K562 (cell line): ENCODE data around the gene USP49. TPM values are rescaled to one million over a fixed set of nuclear protein-coding genes. Genes with fewer than 3 reads are reported as not detected.
A peak's percentile ranks its signal among the peaks of the same experiment; 100 is the strongest.

Experiments
- CEBPB ChIP-seq: fragments of 450-650 bp; IDR thresholded peaks from 2 replicates; pipeline ENCODE4 v1.6.1; 2016; ENCODE audit warnings: missing genetic modification characterization, missing compliant biosample characterization
- E4F1 ChIP-seq: fragments of 250-450 bp; sonication (Bioruptor Pico); IDR thresholded peaks from 2 replicates; pipeline ENCODE4 v1.5.0; 2021; ENCODE audit warnings: mild to moderate bottlenecking, borderline replicate concordance
- KAT7 ChIP-seq: sonication (generic); formaldehyde crosslinking; IDR thresholded peaks from 2 replicates; pipeline ENCODE4 v1.8.0; 2022; ENCODE audit warnings: missing genetic modification reagents, mild to moderate bottlenecking, borderline replicate concordance
- LCOR ChIP-seq: sonication (generic); formaldehyde crosslinking; IDR thresholded peaks from 2 replicates; pipeline ENCODE4 v1.8.0; 2022; ENCODE audit warnings: mild to moderate bottlenecking, missing genetic modification reagents
- MAZ ChIP-seq, 2 experiments: fragments of 450-650 bp in 1 of 2; sonication (generic) in 1 of 2; formaldehyde crosslinking; IDR thresholded peaks in 1 of 2; conservative IDR thresholded peaks in 1 of 2; 2 replicates each; pipeline versions ENCODE4 v1.4.0 to v1.5.0; 2020; ENCODE audit warnings: mild to moderate bottlenecking in 1 of 2, missing genetic modification reagents in 1 of 2
- SIRT6 ChIP-seq: IDR thresholded peaks from one replicate; pipeline ENCODE4 v1.6.1; 2012; ENCODE audit warnings: low read depth, mild to moderate bottlenecking, control low read depth, inconsistent platforms, low read length, moderate library complexity
- SMAD1 ChIP-seq: fragments of 150-350 bp; IDR thresholded peaks from 2 replicates; pipeline ENCODE4 v1.6.1; 2014; ENCODE audit warnings: low read length, low read depth; ENCODE audit not compliant: partially characterized antibody
- SOX6 ChIP-seq: fragments of 450-650 bp; IDR thresholded peaks from 2 replicates; pipeline ENCODE4 v1.6.1; 2014; ENCODE audit warnings: mild to moderate bottlenecking
- ZNF134 ChIP-seq: fragments of 250-450 bp; sonication (Bioruptor Pico); conservative IDR thresholded peaks from 2 replicates; pipeline ENCODE4 v1.4.0; 2020
- ZNF592 ChIP-seq: fragments of 450-650 bp; IDR thresholded peaks from 2 replicates; pipeline ENCODE4 v1.6.1; 2017; ENCODE audit warnings: antibody characterized with exemption, mild to moderate bottlenecking
- polyA plus RNA-seq, 8 experiments: library from polyadenylated mRNA; depleted of rRNA in 4 of 8; stranded (reverse) in 5 of 8; unstranded in 3 of 8; fragments of >200 nt; fragmentation: Nextera tagmentation in 2 of 8; fragmentation: Illumina TruSeq in 1 of 8; extraction: Ambion mirVana in 2 of 8; extraction: Trizol in 1 of 8; gene quantifications; 2 replicates each; pipeline versions ENCODE4 v1.2.1 to v1.2.3, GENCODE V29; 2011 to 2014; ENCODE audit warnings: inconsistent platforms in 1 of 8, missing spikeins in 1 of 8
- total RNA-seq, 7 experiments: library from RNA; depleted of rRNA in 6 of 7; stranded (reverse); fragments of >200 nt in 6 of 7; fragmentation: Illumina TruSeq in 2 of 7; extraction: Trizol in 2 of 7; gene quantifications; 2 replicates each; pipeline versions ENCODE4 v1.2.1 to v1.2.3, GENCODE V29; 2011 to 2021; ENCODE audit warnings: low replicate concordance in 1 of 7
- TF ChIP-seq, protein P1 (sequence below): sonication (generic); formaldehyde crosslinking; IDR thresholded peaks from 2 replicates; pipeline ENCODE4 v1.8.0; 2022; ENCODE audit warnings: mild to moderate bottlenecking, missing genetic modification reagents
- TF ChIP-seq, protein P2 (sequence below): fragments of 450-650 bp; formaldehyde crosslinking; IDR thresholded peaks from 2 replicates; pipeline ENCODE4 v1.4.0; 2022; ENCODE audit warnings: missing genetic modification characterization

The USP49 gene
- total and polyA plus RNA-seq, 9 of the 15 experiments (the other 6 are each of a cell fraction or from before 2014, with no cell fraction given): 1.0 to 9.9 (median 6.5) TPM

GRCh38 chr6:41934278-41935192 is 39.4 kb upstream of the USP49 start (continued):
- TF ChIP-seq, protein P1, sequence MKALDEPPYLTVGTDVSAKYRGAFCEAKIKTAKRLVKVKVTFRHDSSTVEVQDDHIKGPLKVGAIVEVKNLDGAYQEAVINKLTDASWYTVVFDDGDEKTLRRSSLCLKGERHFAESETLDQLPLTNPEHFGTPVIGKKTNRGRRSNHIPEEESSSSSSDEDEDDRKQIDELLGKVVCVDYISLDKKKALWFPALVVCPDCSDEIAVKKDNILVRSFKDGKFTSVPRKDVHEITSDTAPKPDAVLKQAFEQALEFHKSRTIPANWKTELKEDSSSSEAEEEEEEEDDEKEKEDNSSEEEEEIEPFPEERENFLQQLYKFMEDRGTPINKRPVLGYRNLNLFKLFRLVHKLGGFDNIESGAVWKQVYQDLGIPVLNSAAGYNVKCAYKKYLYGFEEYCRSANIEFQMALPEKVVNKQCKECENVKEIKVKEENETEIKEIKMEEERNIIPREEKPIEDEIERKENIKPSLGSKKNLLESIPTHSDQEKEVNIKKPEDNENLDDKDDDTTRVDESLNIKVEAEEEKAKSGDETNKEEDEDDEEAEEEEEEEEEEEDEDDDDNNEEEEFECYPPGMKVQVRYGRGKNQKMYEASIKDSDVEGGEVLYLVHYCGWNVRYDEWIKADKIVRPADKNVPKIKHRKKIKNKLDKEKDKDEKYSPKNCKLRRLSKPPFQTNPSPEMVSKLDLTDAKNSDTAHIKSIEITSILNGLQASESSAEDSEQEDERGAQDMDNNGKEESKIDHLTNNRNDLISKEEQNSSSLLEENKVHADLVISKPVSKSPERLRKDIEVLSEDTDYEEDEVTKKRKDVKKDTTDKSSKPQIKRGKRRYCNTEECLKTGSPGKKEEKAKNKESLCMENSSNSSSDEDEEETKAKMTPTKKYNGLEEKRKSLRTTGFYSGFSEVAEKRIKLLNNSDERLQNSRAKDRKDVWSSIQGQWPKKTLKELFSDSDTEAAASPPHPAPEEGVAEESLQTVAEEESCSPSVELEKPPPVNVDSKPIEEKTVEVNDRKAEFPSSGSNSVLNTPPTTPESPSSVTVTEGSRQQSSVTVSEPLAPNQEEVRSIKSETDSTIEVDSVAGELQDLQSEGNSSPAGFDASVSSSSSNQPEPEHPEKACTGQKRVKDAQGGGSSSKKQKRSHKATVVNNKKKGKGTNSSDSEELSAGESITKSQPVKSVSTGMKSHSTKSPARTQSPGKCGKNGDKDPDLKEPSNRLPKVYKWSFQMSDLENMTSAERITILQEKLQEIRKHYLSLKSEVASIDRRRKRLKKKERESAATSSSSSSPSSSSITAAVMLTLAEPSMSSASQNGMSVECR: peak; percentile 43; the same call in 1 of the 2 replicates
- peak; percentile 30; the same call in 1 of the 2 replicates for TF ChIP-seq ZNF134
- 0 out of 2 replicates have a peak, but pooled peaks have one; percentile 41 for TF ChIP-seq KAT7 (CRISPR knock-in tag)
- TF ChIP-seq CEBPB (tag): peak; percentile 89
- TF ChIP-seq, protein P2, sequence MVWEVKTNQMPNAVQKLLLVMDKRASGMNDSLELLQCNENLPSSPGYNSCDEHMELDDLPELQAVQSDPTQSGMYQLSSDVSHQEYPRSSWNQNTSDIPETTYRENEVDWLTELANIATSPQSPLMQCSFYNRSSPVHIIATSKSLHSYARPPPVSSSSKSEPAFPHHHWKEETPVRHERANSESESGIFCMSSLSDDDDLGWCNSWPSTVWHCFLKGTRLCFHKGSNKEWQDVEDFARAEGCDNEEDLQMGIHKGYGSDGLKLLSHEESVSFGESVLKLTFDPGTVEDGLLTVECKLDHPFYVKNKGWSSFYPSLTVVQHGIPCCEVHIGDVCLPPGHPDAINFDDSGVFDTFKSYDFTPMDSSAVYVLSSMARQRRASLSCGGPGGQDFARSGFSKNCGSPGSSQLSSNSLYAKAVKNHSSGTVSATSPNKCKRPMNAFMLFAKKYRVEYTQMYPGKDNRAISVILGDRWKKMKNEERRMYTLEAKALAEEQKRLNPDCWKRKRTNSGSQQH (CRISPR knock-in tag): peak; percentile 45; the same call in 1 of the 2 replicates
- 0 out of 2 replicates have a peak, but pooled peaks have one; percentile 14 for TF ChIP-seq ZNF592
- TF ChIP-seq MAZ (CRISPR knock-in tag; conservative IDR thresholded peaks at IDR 0.05 in 1 of 2, IDR thresholded peaks at IDR 0.05 in 1 of 2): peak in 1 of 2 experiments; percentile 23; a peak in 1 of 4 replicates
- TF ChIP-seq LCOR (CRISPR knock-in tag): peak; percentile 49; the same call in 1 of the 2 replicates
- no peak for TF ChIP-seq SIRT6
- peak; percentile 32; the same call in 1 of the 2 replicates for TF ChIP-seq E4F1
- no peak for TF ChIP-seq SMAD1
- TF ChIP-seq SOX6: no peak
